Astrocyte (in vitro differentiated cells and primary cell): ENCODE results near the gene TRERF1.

Experiments used
- CTCF ChIP-seq: IDR thresholded peaks from 2 replicates; pipeline ENCODE4 v1.5.1; 2011; ENCODE audit warnings: low read depth, mild to moderate bottlenecking, inconsistent platforms, low read length, moderate library complexity; ENCODE audit not compliant: insufficient read depth
- EZH2 ChIP-seq: IDR thresholded peaks from 2 replicates; pipeline ENCODE4 v1.6.1; 2012; ENCODE audit warnings: mild to moderate bottlenecking, low read length, inconsistent platforms; ENCODE audit not compliant: insufficient read depth

GRCh38 chr6:42264852-42265390 lies 186.8 kb downstream of the TRERF1 start:
- TF ChIP-seq CTCF (no peak), EZH2 (no peak)
